Heart left ventricle (tissue), 16 donors: ENCODE data around the gene PEG3. TPM values are rescaled to one million over a fixed set of nuclear protein-coding genes. Genes with fewer than 3 reads are reported as not detected.
A peak's percentile ranks its signal among the peaks of the same experiment; 100 is the strongest.

Experiments
- ATAC-seq, 4 donors: fragments of 200-7000 bp; cut with Tn5 transposase; one replicate each; pipeline ENCODE4 v1.9.1; 2020 to 2022; ENCODE audit warnings: moderate library complexity in 4 of 4, mild to moderate bottlenecking in 3 of 4, moderate number of reproducible peaks in 1 of 4
- DNase-seq, 5 donors: peaks; one replicate each; pipeline ENCODE4 v3.0.0-alpha.2; 2020
- H3K27ac ChIP-seq, 12 donors: fragments of 200-600 bp; sonication (generic) in 4 of 12; one replicate each; pipeline versions ENCODE4 v1.5.0 to v1.8.0; 2016 to 2022; ENCODE audit warnings: mild to moderate bottlenecking in 2 of 12
- H3K27me3 ChIP-seq, 9 donors: fragments of 200-600 bp; sonication (generic) in 2 of 9; one replicate each; pipeline versions ENCODE4 v1.5.1 to v1.8.0; 2016 to 2022; ENCODE audit warnings: mild to moderate bottlenecking in 3 of 9
- H3K36me3 ChIP-seq, 9 donors: fragments of 200-600 bp; sonication (generic) in 2 of 9; one replicate each; pipeline versions ENCODE4 v1.5.0 to v1.8.0; 2018 to 2022; ENCODE audit warnings: mild to moderate bottlenecking in 2 of 9
- H3K4me1 ChIP-seq, 12 donors: fragments of 200-600 bp; sonication (generic) in 4 of 12; one replicate each; pipeline versions ENCODE4 v1.5.0 to v1.8.0; 2016 to 2022; ENCODE audit warnings: mild to moderate bottlenecking in 3 of 12
- H3K4me3 ChIP-seq, 12 donors: fragments of 200-600 bp; sonication (generic) in 4 of 12; one replicate each; pipeline versions ENCODE4 v1.5.0 to v1.8.0; 2017 to 2022; ENCODE audit warnings: mild to moderate bottlenecking in 9 of 12, moderate library complexity in 4 of 12
- H3K9me3 ChIP-seq, 12 donors: fragments of 200-600 bp; sonication (generic) in 4 of 12; one replicate each; pipeline versions ENCODE4 v1.5.0 to v1.8.0; 2016 to 2022; ENCODE audit warnings: mild to moderate bottlenecking in 1 of 12
- CTCF ChIP-seq, 12 donors: fragments of 200-600 bp; sonication (generic) in 4 of 12; IDR thresholded peaks; one replicate each; pipeline versions ENCODE4 v1.5.0 to v1.8.0; 2018 to 2022; ENCODE audit warnings: antibody characterized with exemption in 12 of 12, mild to moderate bottlenecking in 5 of 12
- POLR2A ChIP-seq, 2 donors: fragments of 450-650 bp; IDR thresholded peaks; one replicate each; pipeline ENCODE4 v1.6.1; 2017; ENCODE audit warnings: antibody characterized with exemption in 2 of 2, mild to moderate bottlenecking in 2 of 2, moderate library complexity in 2 of 2
- WGBS, 4 donors: extraction: QIAGEN DNeasy Blood & Tissue Kit in 2 of 4; methylation state at CpG; one replicate each; pipeline versions ENCODE4 v1.1.5 to v1.1.7; 2013 to 2018; 5-methylcytosine and 5-hydroxymethylcytosine counted together
- intact Hi-C, 10 donors: fragments of 100-400 bp; cut with DNase I; formaldehyde crosslinking; loops; one replicate each; pipeline versions ENCODE4 v1.11.1 to v1.14.2; 2022
- long read RNA-seq, 3 donors: library from polyadenylated mRNA; unstranded; transcript quantifications; one replicate each; pipeline ENCODE4 v2.0.0, GENCODE V29; 2020 to 2021
- polyA plus RNA-seq, 2 donors: library from polyadenylated mRNA; stranded (reverse); fragments of 200-250 nt; gene quantifications; one replicate each; pipeline ENCODE4 v1.2.3, GENCODE V29; 2013
- total RNA-seq, 9 donors: library from RNA; depleted of rRNA in 2 of 9; stranded (reverse); fragments of >200 nt in 2 of 9; fragmentation: NEBNext Ultra II Directional in 3 of 9; extraction: Animal tissue kit (Norgen Biotek cat#: 25700) in 3 of 9; gene quantifications; one replicate each; pipeline versions ENCODE4 v1.1.0 to v1.2.4, GENCODE V29; 2016 to 2023
- donor health status: ischemic (EF 13 %, LVEDD 7.1; RV severe dilation, severe dysfunction).
- donor health status: healthy with polysubstance abuse.
- donor health status: DM: no; HTN: yes; CAD: no.
- donor health status: DM: no; HTN: no; CAD: no.
- donor health status: ischemic (EF 25% LVEDD 6.9; RV normal size, moderate dysfunction).
- donor health status: ischemic (EF 25% LVEDD 5.7; RV mildly dilated, moderate dysfunction).
- donor health status: healthy.
- donor health status: DM: yes; HTN: yes; CAD: no.
- donor health status: ischemic (EF 35%, LVEDD 5.7; RV mildly dilated, moderate dysfunction).
- donor health status: nonischemic (EF 11% LVEDD 7.7; RV severe dilation, severe dysfunction).
- donor health status: DM: yes; HTN: yes; CAD: no.
- donor health status: PGD.
- donor health status: ischemic (EF 29% LVEDD 5.4; RV normal size, mild dysfunction).
- donor health status: nonischemic (EF 23%, LVEDD 6.1; RV moderate dilation, normal function).

Gene PEG3
- total RNA-seq (10 to 100 TPM in 1 of 9 donors, 1 to 10 TPM in 8; 4.9 to 12.6 (median 8.6) TPM), polyA plus RNA-seq (1 to 10 TPM; 2.1 to 4.7 TPM)
- long read RNA-seq, donor 1, full-length matches to known transcripts, result 1 of 4 reads
- long read RNA-seq, donor 1, partial matches to known transcripts, result 2 of 4 reads
- long read RNA-seq, donor 1, other reads (novel, unspliced or antisense), result 1 of 4 reads
- long read RNA-seq, donor 2, full-length matches to known transcripts, result 12 of 24 reads
- long read RNA-seq, donor 2, partial matches to known transcripts, result 5 of 24 reads
- long read RNA-seq, donor 2, other reads (novel, unspliced or antisense), result 7 of 24 reads
- long read RNA-seq, donor 3, full-length matches to known transcripts, result 4 of 5 reads
- long read RNA-seq, donor 3, partial matches to known transcripts, result 0 of 5 reads
- long read RNA-seq, donor 3, other reads (novel, unspliced or antisense), result 1 of 5 reads

- Histone ChIP-seq H3K36me3 (no peaks in the 10 kb centered on the region), H3K4me3 (peak within 1 kb of the TSS; percentile 22 to 76 (median 59)), H3K27me3 (peaks cover 0 to 4% (median 0%) of the 10 kb centered on the region in 9 donors), H3K4me1 (peaks cover 0 to 14% (median 0%) of the 10 kb centered on the region in 12 donors), H3K27ac (peak within 1 kb of the TSS in 11 of 12 donors; percentile 52 to 94 (median 81)), H3K9me3 (peaks cover 0 to 16% (median 0%) of the 10 kb centered on the region in 12 donors)
- DNase-seq (peak; percentile 67 to 84 (median 81)), ATAC-seq (peak in 1 of 4 donors; percentile 22)
- WGBS, 4 donors, result 41 to 54% (median 50%) methylated on average over 42 to 49 of the region's 49 CpGs
- peak in 1 of 2 donors; percentile 57 for TF ChIP-seq POLR2A (IDR thresholded peaks at IDR 0.05)
- TF ChIP-seq CTCF (IDR thresholded peaks at IDR 0.05), result no peak
- intact Hi-C loops, result no loop called here
Measured at GRCh38 chr19:56840451-56841192, at the start of gene PEG3, which contains the start of gene ZIM2. PEG3 (minus strand) TSS chr19:56840726; CDS start chr19:56824655, 16,071 bp downstream. ZIM2 (minus strand) TSS chr19:56840726; CDS start chr19:56824277, 16,449 bp downstream.

- TF ChIP-seq POLR2A (IDR thresholded peaks at IDR 0.05) (no peak), CTCF (IDR thresholded peaks at IDR 0.05) (no peak)
- ATAC-seq (no peak), DNase-seq (no peak)
- Histone ChIP-seq H3K9me3 (peaks cover 0 to 48% (median 0%) of the 10 kb centered on the region in 12 donors), H3K4me3 (no peak overlapping the region), H3K27ac (no peak overlapping the region), H3K27me3 (peaks cover 0 to 30% (median 0%) of the 10 kb centered on the region in 9 donors), H3K36me3 (no peaks in the 10 kb centered on the region), H3K4me1 (no peaks in the 10 kb centered on the region)
- 12 to 29% (median 19%) methylated on average over 8 to 14 of the region's 14 CpGs for WGBS, 4 donors
- intact Hi-C loops, result no loop called here
Measured at GRCh38 chr19:56885173-56885985, 44.9 kb upstream of the PEG3 start.

GRCh38 chr19:56884441-56884840 is 43.9 kb upstream of the PEG3 start:
- Histone ChIP-seq H3K27me3 (peaks cover 0 to 29% (median 0%) of the 10 kb centered on the region in 9 donors), H3K4me3 (no peak overlapping the region), H3K36me3 (no peaks in the 10 kb centered on the region), H3K9me3 (peaks cover 0 to 54% (median 0%) of the 10 kb centered on the region in 12 donors), H3K27ac (no peak overlapping the region), H3K4me1 (no peaks in the 10 kb centered on the region)
- TF ChIP-seq POLR2A (IDR thresholded peaks at IDR 0.05), result no peak
- TF ChIP-seq CTCF (IDR thresholded peaks at IDR 0.05), result no peak
- DNase-seq, result no peak
- WGBS, 4 donors, result 45 to 56% (median 49%) methylated on average over 5 of the region's 5 CpGs
- ATAC-seq, result no peak
- intact Hi-C loops, result no loop called here
